ENCODE measurements around the gene PNPLA2.

PNPLA2 gene

DNA sequence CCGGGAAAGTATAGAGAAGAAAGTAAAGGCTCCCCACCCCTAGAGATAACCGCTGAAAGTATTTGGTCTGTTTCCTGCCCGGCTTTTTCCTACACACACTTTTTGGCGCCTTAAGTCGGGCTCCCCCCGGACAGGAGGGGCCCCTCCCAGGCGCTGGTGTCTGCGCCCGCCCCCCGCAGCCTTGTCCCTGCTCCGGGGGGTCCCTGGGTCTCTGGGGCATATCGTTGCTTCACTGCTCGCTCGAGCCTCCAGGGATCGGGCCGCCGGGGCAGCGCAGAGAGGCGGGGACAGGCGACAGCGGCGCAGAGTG is 8.1 kb downstream of the PNPLA2 start:
- Mint-ChIP-seq H3K9me3 (no peaks in the 10 kb centered on the region), H3K27me3 (ENCODE audit: low read depth, poor library complexity) (peaks cover 65% of the 10 kb centered on the region), H3K36me3 (ENCODE audit: low read depth) (peaks cover 14% of the 10 kb centered on the region), H3K4me3 (peak overlapping the region; percentile 69), H3K27ac (no peak overlapping the region), H3K4me1 (peaks cover 29% of the 10 kb centered on the region)
- DNase-seq: no peak
- no peak for TF ChIP-seq CTCF (IDR thresholded peaks at IDR 0.05)

DNA sequence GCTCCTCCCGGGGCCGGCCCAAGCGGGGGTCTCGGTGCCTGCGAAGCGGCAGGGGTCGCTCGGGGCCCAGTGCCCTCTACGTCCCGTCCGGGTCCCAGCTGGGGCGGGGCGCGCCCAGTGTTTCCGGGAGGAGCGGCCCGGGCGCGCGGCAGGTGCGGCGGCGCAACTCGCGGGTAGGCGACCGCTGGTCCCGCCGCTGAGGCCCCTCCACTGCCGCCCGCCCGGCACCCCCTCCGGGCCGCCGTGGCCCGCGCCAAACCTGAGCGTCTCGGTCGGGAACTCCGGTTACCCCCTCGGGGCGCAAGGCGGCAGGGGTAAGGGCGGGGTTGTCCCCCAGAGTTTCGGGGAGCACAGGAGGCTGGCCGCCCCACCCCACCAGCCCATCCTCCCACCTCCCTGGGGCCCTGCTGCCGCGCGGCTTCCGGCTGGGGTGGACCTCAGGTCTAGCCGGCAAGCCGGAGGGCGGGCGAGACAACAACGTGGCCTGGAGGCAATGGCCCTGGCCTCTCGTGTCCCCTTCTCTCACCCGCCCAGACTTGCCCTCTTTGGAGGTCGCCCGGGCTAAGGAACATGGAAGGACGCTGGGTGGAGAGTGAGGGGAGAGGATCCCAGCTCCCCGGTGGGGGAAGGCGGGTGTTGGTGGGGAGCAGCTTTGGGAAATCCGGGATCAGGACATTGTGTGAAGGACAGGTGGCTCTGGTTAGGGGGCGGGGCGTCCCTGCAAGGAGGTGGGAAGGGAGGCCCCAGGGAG is 8.6 kb downstream of the PNPLA2 start:
- Mint-ChIP-seq H3K27me3 (ENCODE audit: low read depth, poor library complexity) (peaks cover 70% of the 10 kb centered on the region), H3K27ac (no peak overlapping the region), H3K4me1 (peaks cover 34% of the 10 kb centered on the region), H3K36me3 (ENCODE audit: low read depth) (peaks cover 13% of the 10 kb centered on the region), H3K4me3 (peak overlapping the region; percentile 68), H3K9me3 (no peaks in the 10 kb centered on the region)
- DNase-seq: peak; percentile 65
- no peak for TF ChIP-seq CTCF (IDR thresholded peaks at IDR 0.05)

GRCh38 chr11:827897-828192 is 9.1 kb downstream of the PNPLA2 start, which contains the start of gene CRACR2B:
CRACR2B (plus strand) TSS chr11:827919; CDS start chr11:828608, 689 bp downstream.
- Mint-ChIP-seq H3K27me3 (ENCODE audit: low read depth, poor library complexity) (peaks cover 72% of the 10 kb centered on the region), H3K4me3 (peak within 1 kb of the TSS; percentile 69), H3K9me3 (no peaks in the 10 kb centered on the region), H3K4me1 (peaks cover 36% of the 10 kb centered on the region), H3K27ac (no peak within 1 kb of the TSS), H3K36me3 (ENCODE audit: low read depth) (peaks cover 8% of the 10 kb centered on the region)
- TF ChIP-seq CTCF (IDR thresholded peaks at IDR 0.05): no peak
- DNase-seq: no peak

- Mint-ChIP-seq H3K36me3 (ENCODE audit: low read depth) (peaks cover 7% of the 10 kb centered on the region), H3K4me3 (peak overlapping the region; percentile 68), H3K4me1 (peaks cover 37% of the 10 kb centered on the region), H3K9me3 (no peaks in the 10 kb centered on the region), H3K27me3 (ENCODE audit: low read depth, poor library complexity) (peaks cover 72% of the 10 kb centered on the region), H3K27ac (no peak overlapping the region)
- no peak for TF ChIP-seq CTCF (IDR thresholded peaks at IDR 0.05)
- DNase-seq: no peak
These were observed 9.9 kb downstream of the PNPLA2 start for GRCh38 chr11:828506-829175.

DNA sequence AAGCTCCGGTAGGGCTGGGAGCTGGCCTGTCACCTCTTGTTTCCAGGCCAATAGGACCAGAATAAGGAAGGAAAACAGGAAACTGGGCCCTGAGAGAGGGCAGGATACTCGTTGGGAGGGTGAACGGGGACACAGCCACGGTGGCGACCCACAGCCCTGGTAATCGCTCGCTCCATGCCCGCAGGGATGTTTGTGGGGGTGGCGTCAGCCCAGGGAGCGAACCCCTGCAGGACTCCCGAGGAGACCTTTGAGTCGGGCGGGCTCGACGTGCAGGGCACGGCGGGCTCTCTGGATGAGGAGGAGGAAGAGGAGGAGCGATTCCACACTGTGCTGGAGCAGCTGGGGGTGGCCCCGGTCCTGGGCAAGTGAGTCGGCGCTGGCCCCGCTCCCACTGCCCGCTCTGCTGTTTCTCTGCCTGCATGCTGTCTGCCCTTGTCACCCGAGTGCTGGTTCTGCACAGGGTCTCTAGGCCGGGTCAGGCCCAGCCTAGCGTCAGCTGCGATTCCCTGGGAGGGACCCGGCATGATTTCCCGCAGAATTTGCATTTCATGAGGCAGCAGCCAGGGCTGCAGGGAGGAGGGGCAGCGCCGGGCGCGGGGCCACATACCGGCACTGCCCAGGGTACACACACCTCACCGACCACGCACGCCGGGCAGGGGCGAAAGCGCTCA is 10.6 kb downstream of the PNPLA2 start:
- Mint-ChIP-seq H3K27me3 (ENCODE audit: low read depth, poor library complexity) (peaks cover 72% of the 10 kb centered on the region), H3K27ac (no peak overlapping the region)

More for the DNA sequence above, 10.6 kb downstream of the PNPLA2 start:
- Mint-ChIP-seq H3K9me3 (no peaks in the 10 kb centered on the region), H3K4me3 (peak overlapping the region; percentile 67), H3K36me3 (ENCODE audit: low read depth) (peaks cover 7% of the 10 kb centered on the region), H3K4me1 (peaks cover 43% of the 10 kb centered on the region)
- TF ChIP-seq CTCF (IDR thresholded peaks at IDR 0.05): no peak
- DNase-seq: no peak

Data from nephron progenitor cell (in vitro differentiated cells).